SK-N-SH (cell line): ENCODE data around the gene PRKCD.

ENCODE experiments used
- POLR2AphosphoS5 ChIP-seq: IDR thresholded peaks from 2 replicates; pipeline ENCODE4 v1.6.1; 2012; ENCODE audit warnings: low read depth, low read length
- TF ChIP-seq, protein P1 (sequence below): fragments of 200-600 bp; sonication (generic); IDR thresholded peaks from 2 replicates; pipeline ENCODE4 v1.6.1; 2017; ENCODE audit warnings: antibody characterized with exemption, mild to moderate bottlenecking, moderate library complexity

DNA sequence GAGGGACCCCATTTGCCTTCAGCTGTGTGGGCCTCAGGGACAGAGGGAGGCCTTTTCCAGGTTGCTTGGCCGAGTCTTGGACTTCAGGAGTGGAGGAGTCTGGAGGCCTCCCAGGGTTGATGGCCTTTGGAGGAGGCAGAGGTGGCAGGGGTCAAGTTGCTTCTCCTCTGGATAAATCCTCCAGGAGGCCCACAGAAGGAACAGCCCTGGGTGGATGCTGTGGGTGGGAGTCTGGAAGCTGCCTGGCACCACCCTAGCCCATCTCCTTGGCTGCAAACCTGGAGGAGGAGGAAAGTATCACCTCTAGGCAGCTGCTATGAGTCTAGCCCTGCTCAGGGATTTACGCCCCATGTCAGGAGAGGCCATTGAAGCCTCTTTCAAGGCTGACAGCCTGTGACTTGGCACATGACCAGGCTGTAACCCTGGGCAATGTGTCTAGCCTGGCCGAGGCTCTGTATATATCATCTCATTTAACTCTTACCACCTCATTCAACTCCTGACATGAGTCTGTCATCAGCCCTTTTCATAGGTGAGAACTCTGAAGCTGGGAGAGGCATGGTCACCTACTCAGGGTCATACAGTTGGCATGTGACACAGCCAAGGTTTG, 2.9 kb upstream of the PRKCD start:
- TF ChIP-seq, protein P1, sequence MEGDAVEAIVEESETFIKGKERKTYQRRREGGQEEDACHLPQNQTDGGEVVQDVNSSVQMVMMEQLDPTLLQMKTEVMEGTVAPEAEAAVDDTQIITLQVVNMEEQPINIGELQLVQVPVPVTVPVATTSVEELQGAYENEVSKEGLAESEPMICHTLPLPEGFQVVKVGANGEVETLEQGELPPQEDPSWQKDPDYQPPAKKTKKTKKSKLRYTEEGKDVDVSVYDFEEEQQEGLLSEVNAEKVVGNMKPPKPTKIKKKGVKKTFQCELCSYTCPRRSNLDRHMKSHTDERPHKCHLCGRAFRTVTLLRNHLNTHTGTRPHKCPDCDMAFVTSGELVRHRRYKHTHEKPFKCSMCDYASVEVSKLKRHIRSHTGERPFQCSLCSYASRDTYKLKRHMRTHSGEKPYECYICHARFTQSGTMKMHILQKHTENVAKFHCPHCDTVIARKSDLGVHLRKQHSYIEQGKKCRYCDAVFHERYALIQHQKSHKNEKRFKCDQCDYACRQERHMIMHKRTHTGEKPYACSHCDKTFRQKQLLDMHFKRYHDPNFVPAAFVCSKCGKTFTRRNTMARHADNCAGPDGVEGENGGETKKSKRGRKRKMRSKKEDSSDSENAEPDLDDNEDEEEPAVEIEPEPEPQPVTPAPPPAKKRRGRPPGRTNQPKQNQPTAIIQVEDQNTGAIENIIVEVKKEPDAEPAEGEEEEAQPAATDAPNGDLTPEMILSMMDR = no peak
- TF ChIP-seq POLR2AphosphoS5 = no peak
